GM18861 (cell line): Measurements from ENCODE around the gene EEIG2.
"Not testable (repeated sequence)": the region's sequence is repeated elsewhere in the genome, so short reads cannot be mapped to it uniquely, and the experiment has no call there.

Source experiments
- ATAC-seq: cut with Tn5 transposase; IDR thresholded peaks from one replicate; pipeline ENCODE4 v1.9.1; 2021; ENCODE audit not compliant: unreplicated experiment

EEIG2 gene

DNA sequence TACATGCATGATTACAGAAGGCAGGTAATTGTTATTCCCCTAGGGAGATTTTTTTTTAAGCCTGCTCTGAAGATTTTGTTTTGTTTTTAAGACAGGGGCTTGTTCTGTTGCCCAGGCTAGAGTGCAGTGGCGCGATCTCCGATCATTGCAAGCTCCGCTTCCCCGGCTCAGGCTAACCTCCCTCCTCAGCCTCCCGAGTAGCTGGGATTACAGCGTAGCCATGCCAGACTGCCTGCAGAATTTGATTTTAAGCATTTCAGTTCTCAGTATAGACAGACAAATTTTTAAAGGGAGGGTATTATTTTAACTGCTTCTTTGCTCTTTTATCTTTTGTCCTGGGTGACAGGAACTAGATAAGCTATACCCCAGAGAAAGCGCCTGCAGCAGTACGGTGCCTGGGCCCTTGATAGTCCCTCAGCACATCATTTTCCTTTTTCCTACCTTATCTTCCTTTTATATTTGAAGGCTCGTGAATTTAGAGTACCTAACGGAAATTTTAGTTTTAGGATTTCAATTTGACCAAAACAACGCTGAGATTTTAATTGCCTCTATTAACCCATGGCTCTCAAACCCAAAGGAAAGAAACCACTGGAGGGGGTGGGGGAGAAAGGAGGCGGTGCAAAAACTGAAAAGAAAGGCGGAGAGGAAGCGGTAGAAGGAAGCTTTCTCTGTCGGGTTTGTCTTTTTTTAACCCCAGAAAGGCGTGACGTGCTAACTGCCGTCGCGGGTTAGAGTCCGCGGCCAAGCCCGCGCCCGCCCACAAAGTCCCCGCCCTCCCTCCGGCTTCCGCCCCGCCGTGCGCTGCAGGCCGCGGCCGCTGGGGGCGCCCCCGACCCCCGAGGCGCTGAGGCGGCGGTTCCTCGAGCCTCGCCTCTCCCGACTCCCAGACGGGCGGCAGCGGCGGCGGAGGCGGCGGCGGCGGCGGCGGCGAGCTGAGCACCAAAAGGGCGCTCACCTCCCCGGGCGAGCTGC is at the start of gene EEIG2:
Gene EEIG2 (plus strand): TSS at position 886 of the 972 bp plus-strand sequence. CDS start 329 bp downstream, outside the sequence.
- ATAC-seq = peak; percentile 70

DNA sequence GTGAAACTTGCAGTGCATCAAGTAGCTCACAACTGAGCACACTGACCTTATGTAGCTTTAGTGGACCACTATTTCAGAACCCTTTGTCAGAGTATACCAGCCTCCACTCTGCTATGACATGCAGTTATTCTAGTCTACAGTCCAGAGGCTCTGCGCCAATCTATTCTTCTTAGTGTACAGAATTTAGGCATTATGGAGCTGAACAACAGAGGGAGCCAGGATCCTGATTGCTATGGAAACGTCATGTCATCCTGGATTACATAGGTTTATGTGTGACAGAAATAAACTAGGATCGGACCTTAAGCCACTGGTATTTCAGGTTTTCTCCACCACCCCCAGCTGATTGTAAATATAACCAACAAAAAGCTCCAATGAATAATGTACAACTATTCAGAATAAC is 48.1 kb upstream of the EEIG2 start:
- no peak for ATAC-seq

- ATAC-seq = no peak
Observed at GRCh38 chr1:108512239-108513043, 47.5 kb upstream of the EEIG2 start.

- no peak for ATAC-seq
Observed at GRCh38 chr1:108513044-108513415, 46.9 kb upstream of the EEIG2 start.

DNA sequence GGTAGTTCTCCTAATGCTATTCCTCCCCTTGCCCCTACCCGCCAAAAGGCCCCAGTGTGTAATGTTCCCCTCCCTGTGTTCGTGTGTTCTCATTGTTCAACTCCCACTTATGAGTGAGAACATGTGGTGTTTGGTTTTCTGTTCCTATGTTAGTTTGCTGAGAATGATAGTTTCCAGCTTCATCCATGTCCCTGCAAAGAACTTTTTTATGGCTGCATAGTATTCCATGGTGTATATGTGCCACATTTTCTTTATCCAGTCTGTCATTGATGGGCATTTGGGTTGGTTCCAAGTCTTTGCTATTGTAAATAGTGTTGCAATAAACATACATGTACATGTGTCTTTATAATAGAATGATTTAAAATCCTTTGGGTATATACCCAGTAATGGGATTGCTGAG is 46.0 kb upstream of the EEIG2 start:
- ATAC-seq = not testable (repeated sequence)

DNA sequence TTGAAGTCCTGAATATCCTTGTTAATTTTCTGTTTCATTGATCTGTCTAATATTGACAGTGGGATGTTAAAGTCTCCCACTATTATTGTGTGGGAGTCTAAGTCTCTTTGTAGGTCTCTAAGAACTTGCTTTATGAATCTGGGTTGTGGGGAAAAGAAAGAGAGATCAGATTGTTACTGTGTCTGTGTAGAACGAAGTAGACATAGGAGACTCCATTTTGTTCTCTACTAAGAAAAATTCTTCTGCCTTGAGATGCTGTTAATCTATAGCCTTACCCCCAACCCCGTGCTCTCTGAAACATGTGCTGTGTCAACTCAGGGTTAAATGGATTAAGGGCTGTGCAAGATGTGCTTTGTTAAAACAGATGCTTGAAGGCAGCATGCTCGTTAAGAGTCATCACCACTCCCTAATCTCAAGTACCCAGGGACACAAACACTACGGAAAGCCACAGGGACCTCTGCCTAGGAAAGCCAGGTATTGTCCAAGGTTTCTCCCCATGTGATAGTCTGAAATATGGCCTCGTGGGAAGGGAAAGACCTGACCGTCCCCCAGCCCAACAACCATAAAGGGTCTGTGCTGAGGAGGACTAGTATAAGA is 42.5 kb upstream of the EEIG2 start:
- ATAC-seq = not testable (repeated sequence)

DNA sequence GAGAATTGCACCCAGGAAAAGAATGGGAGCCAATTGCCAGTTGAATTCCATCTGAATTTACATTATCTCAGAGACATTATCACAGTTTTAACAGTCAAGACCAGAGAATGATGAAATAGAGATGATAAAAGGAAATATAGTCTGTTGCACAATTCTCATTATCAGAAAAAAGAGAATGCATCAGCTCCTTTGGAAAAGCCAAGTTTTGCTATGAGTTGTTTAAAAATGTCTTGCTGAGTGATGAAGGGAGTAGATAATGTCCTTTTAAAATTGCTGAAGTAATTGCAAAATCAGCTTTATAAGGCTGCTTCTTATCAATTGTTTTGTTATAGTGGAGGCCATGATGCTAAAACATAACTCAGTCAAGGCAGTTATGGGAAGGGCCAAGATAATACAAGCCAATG is 37.9 kb upstream of the EEIG2 start:
- no peak for ATAC-seq

GRCh38 chr1:108523829-108524228 is 36.1 kb upstream of the EEIG2 start:
- ATAC-seq = no peak

DNA sequence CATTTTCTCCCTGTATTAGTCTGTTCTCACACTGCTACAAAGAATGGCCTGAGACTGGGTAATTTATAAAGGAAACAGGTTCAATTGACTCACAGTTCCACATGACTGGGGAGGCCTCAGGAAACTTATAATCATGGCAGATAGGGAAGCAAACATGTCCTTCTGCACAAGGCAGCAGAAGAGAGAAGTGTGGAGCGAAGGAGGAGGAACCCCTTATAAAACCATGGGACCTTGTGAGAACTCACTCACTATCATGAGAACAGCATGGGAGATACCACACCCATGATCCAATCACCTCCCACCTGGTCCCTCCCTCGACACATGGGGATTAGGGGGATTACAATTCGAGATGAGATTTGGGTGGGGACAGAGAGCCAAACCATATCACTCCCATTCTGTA is 35.2 kb upstream of the EEIG2 start:
- no peak for ATAC-seq

DNA sequence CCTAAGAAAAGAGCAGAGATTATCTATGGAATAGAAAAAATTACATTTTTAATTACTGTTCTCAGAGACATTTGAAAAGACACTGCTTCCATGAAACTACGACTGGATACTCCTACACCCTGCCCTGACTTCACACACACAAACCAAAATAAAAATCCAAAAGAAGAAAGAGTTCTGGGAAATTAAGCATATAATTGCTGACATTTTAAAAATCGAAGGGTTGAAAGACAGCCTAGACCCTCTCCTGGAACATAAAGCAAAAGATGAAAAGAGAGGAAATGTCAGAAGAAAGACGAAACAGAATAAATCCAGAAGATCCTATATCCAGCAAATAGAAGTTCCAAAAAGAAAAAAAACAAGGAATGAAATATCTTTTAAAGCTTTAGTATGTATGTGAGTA is 32.8 kb upstream of the EEIG2 start:
- no peak for ATAC-seq

GRCh38 chr1:108527837-108528236 is 32.1 kb upstream of the EEIG2 start:
- ATAC-seq = no peak

DNA sequence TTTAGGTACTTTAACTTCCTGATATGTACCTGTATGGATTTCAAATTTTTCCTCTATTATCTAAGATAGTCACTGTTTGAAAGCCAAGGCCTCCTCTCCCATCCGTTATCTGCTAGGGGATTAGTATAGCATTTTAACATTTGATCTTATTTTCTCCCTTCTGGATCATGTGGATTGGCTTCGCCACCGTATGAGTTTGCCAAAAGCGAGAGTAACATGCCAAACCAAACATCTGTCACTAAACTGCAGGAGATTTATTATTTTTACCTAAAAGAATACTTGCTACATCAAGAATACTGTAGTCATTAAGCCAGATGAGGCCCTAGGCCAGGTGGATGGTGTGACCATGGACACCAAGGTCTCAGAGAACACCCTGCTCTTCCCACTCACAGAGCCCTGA is 28.5 kb upstream of the EEIG2 start:
- no peak for ATAC-seq

DNA sequence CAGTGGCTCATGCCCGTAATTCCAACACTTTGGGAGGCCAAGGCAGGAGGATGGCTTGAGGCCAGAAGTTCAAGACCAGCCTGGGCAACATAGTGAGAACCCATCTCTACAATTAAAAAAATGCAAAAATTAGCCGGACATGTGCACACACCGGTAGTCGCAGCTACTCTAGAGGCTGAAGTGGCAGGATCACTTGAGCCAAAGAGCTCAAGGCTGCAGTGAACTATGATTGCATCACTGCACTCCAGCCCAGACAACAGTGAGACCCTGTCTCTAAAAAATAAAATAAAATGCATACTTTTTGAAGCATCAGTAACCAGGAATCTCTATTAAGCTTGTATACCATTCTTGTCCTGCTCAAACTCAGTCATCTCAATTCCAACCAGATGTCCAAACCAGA is 27.2 kb upstream of the EEIG2 start:
- no peak for ATAC-seq

DNA sequence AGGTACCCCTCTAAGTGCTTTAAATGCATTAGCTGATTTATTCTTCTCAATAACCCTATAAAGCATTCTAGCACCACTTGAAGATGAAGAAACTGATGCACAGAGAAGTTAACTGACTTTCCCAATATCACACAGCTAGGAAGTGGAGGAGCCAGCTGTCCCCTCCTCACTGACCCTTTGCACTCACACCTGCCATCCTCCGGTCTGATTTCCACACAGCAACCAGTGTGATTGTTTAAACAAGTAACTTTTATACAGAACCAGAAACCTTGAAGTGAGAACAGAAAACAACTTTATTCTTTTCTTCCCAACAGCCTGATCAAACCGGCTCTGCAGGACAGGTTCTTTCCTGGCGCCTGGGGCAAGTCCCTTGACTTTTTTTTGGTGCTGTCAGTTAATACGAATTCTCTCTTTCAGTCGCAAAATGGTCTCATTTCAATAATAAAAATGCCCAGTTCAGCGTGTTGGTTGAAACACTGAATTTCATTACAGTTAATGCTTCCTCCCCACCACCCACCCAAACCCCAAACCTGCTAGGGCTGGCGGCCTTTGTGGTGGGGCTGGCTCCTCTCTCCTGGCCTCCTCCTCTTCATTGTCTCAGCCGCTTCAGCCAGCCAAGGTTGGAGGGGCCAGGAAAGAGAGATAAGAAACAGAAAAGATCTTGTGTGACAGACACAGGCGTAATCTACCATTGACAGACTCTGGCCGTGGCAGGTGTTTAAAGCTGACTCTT is 26.4 kb upstream of the EEIG2 start:
- ATAC-seq = no peak

GRCh38 chr1:108534759-108535158 is 25.1 kb upstream of the EEIG2 start:
- ATAC-seq = no peak

GRCh38 chr1:108535315-108535897 is 24.5 kb upstream of the EEIG2 start:
- ATAC-seq = not testable (repeated sequence)

- ATAC-seq = not testable (repeated sequence)
Observed at GRCh38 chr1:108536021-108536420, 23.9 kb upstream of the EEIG2 start.

- ATAC-seq = not testable (repeated sequence)
Observed at GRCh38 chr1:108536791-108537190, 23.1 kb upstream of the EEIG2 start.

- ATAC-seq = no peak
Observed at GRCh38 chr1:108537976-108538375, 21.9 kb upstream of the EEIG2 start.

DNA sequence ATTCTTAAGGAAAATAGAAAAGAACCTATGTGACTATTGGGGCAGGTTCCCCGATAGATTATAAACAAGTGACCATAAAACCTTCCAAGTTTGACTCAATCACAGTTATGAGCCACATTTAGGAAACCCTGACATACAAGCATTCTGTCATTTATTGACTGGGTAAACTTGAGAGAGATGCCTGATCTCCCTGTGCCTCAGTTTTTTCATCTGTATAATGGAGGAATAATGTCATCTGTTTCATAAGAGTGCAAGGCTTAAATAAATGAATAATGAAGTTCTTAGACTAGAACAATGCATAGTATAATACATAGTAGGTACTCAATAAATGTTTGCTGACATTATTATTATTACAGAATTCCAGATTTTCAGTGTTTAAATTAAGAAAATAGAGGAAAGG is 18.9 kb upstream of the EEIG2 start:
- ATAC-seq = no peak
